ENCODE measurements around the gene DLX6.

Gene DLX6

GRCh38 chr7:96996111-96996957, 9.0 kb upstream of the DLX6 start:
- no peak for DNase-seq

- no peak for DNase-seq
These were observed 8.3 kb upstream of the DLX6 start for GRCh38 chr7:96996958-96997511.

- no peak for DNase-seq
These were observed 7.8 kb upstream of the DLX6 start for GRCh38 chr7:96997512-96998032.

- DNase-seq: no peak
These were observed 7.0 kb upstream of the DLX6 start for GRCh38 chr7:96998333-96998732.

- DNase-seq: no peak
These were observed 6.6 kb upstream of the DLX6 start for GRCh38 chr7:96998744-96999143.

GRCh38 chr7:97001221-97001620, 4.1 kb upstream of the DLX6 start:
- DNase-seq: no peak

GRCh38 chr7:97001656-97002554, 3.4 kb upstream of the DLX6 start:
- no peak for DNase-seq

GRCh38 chr7:97002555-97003261, 2.6 kb upstream of the DLX6 start:
- no peak for DNase-seq

- DNase-seq: no peak
These were observed 1.8 kb upstream of the DLX6 start for GRCh38 chr7:97003262-97004246.

GRCh38 chr7:97004247-97005182, 838 bp upstream of the DLX6 start:
- DNase-seq: no peak

- DNase-seq: peak; percentile 35
These were observed 882 bp downstream of the DLX6 start for GRCh38 chr7:97006055-97006815.

- DNase-seq: no peak
These were observed 1.6 kb downstream of the DLX6 start for GRCh38 chr7:97006816-97007582.

- DNase-seq: no peak
These were observed 2.2 kb downstream of the DLX6 start for GRCh38 chr7:97007583-97007861.

- no peak for DNase-seq
These were observed 3.0 kb downstream of the DLX6 start for GRCh38 chr7:97008275-97008917.

- DNase-seq: no peak
These were observed 4.7 kb downstream of the DLX6 start for GRCh38 chr7:97009753-97010732.

- no peak for DNase-seq
These were observed 5.8 kb downstream of the DLX6 start for GRCh38 chr7:97011104-97011503.

All from NCI-H2029 treated with DMSO at 0.1 percent for 48 hours (cell line).